HG03354 (cell line): ENCODE data around the gene CEP131.
"Not testable (repeated sequence)": the region's sequence is repeated elsewhere in the genome, so short reads cannot be mapped to it uniquely, and the experiment has no call there.

Source experiments
- ATAC-seq: cut with Tn5 transposase; IDR thresholded peaks from one replicate; pipeline ENCODE4 v1.9.1; 2021; ENCODE audit warnings: mild to moderate bottlenecking; ENCODE audit not compliant: unreplicated experiment, poor library complexity, severe bottlenecking

The CEP131 gene

DNA sequence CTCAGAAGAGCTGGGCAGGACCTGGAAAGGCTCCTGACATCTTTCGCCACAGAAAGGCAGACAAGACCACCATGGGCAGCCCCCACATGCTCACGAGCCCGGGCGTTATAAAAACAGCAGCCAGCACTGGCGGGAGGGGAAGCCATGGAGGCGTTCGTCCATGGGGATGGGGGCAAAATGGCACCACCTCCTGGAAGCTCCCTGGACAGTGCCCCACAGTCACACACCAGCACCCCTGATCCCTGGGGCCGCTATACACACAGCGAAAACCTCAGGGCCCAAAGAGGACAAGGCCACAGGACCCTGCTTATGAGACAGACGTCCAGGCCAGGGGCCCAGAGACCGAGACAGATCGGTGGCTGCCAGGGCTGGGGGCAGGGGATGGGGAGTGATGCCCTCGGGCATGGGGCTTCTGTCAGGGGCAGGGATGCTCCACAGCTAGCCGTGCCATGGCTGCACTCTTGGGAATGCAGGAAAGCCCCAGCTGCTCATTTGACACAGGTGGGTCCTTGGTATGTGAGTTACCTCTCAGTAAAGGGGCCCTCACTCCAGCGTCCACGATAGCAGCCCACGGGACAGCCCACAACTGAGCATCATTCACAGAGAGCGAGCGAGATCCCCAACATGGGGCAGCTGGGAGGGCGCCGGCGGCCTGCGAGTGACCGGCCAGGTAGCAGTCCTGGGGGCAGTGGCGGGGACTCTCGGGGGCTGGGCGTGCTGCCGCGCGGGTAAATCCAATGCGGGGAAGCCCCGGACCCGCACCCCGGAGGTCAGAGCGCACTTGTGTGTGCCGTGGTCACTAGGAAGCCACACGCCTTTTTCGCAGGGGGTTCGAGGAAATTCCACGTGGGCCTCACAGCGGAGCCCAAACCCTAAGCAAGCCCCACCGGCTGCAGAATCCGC, 63.8 kb downstream of the CEP131 start:
- no peak for ATAC-seq

DNA sequence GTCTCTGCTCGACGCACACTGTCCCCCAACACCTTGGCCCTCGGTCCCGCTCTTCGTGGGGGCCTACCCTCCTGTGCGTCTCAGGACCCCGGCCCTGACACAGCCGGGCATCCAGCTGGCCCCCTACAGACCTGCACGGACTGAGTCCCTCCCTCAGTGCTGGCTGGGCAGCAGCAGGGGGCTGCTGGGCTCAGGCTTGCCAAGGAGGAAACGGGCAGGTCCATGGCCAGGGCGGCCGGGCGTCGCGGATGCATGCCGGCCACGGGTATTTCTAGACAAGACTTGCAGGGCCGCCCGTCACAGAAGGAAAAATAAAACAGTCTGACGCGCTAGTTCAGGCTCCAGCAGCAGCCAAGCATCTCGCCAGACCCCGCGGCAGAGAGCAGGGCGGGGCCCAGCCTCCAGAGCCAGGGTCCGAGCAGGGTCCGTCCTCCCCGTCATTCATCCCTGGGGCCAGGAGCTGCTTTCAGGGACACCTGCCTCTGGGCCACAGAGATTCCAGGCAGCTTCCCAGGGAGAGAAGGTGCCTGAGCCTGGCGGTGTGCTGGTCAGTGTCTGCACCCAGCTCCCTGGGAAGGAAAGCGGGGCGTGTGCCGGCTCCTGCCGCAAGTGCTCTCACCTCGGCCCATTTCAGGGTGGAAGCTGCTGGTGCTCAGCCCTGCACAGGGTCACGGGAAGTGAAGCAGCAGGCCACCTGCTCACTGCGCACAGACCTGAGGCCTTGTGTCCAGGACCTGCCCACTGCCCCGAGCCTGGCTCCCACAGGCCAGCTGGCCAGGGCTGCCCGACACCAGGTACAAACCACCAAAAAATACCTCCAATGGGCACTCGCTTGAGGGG, 64.7 kb downstream of the CEP131 start:
- no peak for ATAC-seq

DNA sequence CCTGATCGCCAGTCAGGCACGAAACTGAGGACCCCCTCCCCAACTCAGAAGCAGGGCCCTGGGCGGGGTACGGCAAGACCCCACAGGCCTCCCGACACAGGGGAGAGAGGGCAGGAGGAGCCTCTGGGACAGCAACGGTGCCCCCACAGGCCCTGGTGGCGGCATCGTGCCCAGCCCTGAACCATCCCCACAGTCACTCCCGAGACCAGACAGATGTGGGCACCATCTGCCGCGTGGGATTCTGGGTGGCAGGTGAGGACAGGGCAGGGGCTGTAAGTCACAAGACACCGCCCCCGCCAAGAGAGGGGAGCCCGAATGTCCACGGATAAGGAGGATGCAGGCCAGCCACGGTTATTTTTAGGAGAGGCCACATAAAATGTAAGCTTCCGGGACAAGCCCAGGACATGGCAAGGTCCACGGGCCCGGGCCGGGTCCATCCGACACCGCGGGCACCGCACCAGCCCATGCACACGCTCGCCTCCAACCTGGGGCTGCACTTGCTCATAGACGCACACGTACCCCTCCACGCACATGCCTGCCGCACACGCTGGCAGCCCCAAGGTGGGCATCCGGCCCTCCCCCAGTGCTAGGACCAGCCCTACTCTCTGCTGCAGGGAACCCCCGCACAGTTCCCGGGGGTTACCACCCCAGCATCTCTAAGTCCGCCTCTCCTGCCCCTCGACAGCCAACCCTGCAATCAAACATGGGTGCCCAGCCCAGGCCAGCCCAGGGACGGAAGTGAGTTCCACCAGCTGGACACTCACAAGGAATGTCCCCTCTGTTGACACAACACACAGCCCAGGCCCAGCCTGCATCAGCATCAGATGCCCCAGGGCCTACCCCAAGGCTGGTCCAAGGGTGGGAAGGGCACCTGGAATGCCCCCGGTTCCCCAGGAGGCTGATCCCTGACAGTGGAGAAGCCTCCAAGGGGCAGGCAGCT, 65.6 kb downstream of the CEP131 start:
- ATAC-seq, result no peak

DNA sequence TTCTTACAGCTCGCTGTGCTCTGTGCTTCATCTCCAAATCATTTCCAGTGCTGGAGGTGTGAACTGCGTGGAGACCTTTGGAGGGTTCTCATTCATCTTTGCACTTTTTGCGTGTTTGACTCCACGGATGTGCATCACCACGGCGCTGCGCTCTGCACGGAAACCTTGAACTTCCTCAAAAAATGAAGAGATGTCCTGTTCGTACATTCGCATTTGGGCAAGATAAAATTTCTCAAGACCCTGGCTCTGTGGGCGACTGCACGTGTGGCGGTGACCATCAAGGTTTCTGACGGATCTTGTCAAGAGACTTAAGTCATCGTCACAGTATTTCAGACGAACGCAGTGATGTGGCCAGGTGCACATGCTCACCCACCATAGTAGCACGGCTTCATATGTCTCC, 67.8 kb downstream of the CEP131 start:
- ATAC-seq, result no peak

DNA sequence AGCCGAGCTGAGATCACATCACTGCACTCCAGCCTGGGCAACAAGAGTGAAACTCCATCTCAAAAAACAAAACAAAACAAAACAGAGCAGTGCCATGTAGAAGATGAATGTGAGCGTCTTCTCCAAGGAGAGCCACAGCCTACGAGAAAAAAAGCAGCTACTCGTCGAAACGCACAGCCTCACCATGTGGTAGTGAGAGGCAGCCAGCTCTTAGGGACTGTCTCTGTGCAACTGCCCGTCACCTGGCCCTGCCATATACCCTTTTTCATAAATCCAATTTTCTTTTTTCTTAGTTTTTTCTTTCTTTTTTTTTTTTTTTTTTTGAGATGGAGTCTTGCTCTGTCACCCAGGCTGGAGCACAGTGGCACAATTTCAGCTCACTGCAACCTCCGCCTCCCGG, 68.7 kb downstream of the CEP131 start:
- ATAC-seq, result not testable (repeated sequence)

DNA sequence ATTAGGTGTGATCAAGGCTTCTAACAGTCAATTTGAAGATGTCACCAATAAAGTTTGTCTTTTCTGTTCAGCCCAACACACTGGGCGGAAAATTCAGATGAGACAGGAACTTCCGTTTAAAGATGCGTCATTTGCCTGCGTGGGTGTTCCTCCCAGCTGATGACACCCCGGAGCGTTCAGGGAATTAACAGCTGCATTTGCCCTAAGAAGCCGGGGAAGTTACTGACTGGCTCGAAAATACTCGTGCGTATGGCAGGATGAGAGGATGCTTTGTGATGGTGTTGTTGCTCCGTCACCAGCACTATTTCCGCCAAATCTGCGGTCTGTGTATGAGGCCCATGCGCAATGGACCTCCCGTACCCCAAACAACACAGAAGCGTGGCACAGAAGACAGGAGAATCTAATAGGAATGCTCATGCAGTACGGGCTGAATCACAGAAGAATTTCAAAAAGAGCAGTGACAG, 69.4 kb downstream of the CEP131 start:
- ATAC-seq, result no peak

DNA sequence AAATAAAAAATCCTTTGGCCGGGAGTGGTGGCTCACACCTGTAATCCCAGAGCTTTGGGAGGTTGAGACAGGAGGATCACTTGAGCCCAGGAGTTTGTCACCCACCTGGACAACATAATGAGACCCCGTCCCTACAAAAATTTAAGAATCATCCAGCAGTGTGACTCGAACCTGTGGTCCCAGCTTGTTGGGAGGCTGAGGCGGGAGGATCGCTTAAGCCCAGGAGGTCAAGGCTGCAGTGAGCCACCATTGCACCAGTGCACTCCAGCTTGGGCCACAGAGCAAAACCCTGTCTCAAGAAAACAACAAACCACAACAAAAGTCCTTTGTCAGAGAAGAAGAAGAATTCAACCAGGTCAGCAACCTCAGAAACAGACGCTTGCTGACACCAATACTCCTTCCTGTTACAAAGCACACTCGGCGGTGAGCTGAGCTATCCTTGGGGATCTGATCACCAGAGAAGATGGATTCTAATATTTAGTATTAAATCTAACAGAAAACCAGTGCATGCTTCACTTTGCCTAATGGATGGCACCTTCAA, 70.4 kb downstream of the CEP131 start:
- ATAC-seq, result no peak

DNA sequence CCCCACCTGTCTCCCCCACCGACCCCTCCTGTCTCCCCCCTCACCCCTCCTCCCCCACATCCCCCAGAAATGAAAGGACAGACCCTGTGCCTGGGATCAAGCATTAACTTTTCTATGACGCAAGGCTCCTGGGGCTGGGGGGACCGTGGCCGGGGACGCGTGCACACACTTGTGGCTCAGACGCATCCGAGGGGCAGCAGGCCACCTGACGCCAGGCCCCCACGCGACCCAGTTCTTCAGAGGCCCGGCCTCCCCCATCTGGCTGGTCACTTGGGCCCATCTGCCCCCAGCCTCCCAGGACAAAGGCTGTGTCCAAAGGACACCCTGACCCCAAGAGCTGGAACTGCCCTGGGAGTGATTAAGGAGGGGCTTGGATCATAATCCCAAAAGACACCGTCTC, 71.5 kb downstream of the CEP131 start:
- ATAC-seq, result no peak

DNA sequence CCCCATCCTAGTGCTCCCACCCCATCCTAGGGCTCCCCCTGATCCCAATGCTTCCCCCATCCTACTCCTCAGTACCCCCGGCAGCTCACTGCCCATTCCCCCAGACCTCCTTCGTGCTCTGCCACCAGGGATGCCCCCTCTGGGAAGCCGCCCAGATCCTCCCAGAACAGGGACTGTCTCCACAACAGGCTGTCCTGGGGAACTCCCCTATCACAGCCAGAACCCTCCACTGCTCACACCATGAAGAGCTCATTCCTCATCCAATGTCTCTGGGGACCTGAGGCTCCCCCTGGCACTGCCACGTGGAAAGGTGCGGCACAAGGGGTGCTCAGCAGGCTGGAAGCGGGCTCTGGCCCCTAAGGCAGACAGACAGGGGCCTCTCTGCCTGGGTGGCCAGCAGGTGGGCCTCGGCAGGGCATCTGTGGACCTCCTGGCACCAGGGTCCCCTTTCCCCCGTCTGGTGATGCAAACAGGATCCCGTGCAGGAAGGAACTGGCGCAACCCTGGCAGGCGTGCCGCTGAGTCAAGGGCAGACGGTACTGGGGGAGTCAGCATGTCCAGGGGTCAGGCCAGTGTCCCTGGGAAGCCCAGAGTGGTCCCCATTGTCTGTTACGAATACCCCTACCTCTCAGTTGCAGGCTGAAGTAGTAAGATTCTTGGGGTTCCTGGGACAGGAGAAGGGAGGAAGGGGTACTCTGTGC, 72.2 kb downstream of the CEP131 start:
- ATAC-seq, result no peak

DNA sequence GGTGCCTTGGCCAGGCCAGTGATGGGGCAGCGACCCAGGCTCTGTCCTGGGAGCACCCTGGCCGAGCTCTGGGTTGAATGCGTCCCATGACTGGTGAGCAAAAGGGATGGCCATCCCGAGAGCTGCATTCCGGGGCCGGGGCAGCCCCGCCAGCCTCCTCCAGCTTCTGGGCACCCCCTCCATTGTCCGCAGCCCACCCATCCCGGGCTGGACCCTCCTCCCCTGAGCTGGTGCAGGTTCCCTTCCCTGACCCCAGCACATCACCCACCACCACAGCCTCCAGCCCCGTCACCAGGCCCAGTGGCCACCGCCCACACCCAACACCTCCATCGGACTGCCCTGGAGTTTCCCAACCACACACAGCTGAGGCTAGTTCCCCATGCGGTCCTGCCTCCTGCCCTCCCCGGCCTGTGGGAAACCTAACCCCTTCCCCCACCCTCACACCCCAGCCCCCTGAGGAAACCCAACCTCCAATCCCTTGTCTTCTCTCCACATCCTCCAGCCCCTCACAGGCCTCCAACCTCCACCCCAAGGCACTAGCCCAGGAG, 73.7 kb downstream of the CEP131 start:
- ATAC-seq, result no peak

DNA sequence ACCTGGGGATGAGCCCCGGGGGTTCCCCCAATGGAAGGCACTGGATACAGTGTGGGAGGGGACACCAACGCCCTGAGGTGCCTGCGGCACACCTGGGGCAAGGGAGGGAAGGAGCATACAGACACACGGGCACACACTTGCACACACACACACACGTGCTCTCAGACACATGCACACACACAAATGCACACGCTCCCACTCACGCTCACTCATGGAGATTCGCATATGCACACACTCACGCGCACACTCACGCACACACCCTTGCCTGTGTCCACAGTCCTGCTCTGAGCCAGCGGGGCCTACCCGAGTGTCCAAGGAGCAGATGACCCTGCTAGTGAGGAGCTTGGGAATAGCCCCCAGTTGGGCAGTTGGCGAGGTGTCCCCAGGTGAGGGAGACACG, 74.2 kb downstream of the CEP131 start:
- ATAC-seq, result no peak

DNA sequence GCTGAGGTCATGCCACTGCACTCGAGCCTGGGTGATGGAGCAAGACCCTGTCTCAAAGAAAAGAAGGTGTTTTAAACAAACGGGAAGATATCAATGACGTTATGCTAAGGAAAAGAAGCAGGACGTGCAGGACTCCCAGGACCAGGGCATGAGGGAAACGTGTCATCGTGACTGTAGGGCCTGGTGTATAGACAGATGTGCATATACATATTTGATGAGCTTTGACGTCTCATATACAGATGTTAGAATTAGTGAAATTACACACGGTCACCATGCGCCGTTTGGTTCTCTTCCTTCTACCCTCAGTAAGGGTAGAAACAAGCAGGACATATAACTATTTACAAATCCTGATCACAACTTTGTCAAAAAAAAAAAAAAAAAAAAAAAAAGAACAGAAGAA, 75.1 kb downstream of the CEP131 start:
- ATAC-seq, result no peak

DNA sequence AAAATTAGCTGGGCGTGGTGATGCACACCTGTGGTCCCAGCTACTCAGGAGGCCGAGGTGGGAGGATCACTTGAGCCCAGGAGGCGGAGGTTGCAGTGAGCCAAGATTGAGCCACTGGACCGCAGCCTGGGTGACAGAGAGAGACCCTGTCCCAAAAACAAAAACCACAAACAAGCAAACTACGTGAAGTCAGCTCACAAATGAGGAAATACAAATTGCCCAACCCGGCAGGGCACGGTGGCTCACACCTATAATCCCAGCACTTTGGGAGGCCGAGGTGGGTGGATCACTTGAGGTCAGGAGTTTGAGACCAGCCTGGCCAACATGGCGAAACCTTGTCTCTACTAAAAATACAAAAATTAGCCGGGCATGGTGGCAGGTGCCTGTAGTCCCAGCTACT, 76.6 kb downstream of the CEP131 start:
- not testable (repeated sequence) for ATAC-seq

DNA sequence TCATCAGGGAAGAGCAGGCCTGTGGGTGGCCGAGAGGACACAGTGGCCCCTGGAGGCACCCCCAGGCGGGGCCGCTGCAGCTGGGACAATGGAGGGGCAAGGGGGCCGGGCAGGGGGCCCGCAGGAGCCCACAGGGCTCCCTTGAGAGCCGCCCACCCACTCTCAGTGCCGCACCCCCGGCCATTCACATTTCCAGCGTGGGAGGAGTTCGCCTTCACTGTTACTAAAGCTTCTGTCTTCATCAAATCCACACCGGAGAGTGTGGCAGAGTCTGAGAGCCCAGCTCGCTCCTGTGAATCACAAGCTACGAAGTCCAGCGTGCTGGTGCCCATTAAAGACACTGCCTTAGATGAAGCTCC, 78.4 kb downstream of the CEP131 start:
- no peak for ATAC-seq

DNA sequence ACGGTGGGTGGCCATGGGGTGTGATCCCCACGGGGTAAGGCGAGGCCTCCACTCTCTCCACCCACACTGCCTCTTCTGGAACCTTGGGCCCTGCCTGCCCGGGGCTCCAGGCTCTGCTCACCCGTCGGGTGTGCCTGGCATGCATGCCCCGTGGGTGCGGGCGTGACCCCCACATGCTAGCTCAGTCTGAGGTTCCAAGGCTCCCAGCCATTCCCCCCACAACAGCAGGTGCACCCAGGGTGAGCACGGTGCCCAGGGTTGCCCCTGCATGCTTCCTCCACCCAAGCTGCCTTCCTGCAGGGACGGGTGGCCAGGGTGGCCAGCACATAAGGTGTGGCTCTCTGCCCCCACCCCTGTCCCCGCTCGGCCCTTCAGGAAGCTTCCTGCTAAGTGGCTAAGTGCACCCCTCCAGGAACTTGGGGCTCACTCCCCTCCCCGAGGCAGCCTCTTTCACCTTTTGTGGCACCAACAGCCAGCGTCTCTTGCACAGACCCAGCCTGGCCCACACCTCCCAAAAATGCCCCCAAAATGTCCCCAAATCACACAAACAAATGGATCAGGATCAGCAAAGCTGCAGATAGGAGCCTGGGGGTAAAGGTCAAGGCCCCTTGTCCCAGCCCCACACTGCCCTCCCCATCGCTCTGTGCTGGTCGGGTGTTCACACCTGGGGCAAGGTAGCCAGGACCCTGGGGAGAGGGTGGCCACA, 78.9 kb downstream of the CEP131 start:
- no peak for ATAC-seq

DNA sequence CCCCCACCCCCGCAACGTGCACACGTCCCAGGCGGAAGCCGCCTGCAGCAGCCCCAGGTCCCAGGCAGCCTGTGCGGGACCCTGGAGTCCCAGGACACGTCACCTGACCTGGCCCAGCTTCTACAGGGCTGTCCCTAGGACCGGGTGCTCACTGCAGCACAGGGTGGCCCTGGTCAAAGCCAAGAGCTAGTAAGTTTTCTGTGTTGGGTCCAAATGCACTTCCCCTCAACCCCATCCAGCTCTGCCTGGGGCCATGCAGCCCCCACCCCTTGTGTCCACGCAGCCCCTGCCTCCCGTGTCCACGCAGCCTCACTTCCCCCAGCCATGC, 79.6 kb downstream of the CEP131 start:
- ATAC-seq, result no peak

DNA sequence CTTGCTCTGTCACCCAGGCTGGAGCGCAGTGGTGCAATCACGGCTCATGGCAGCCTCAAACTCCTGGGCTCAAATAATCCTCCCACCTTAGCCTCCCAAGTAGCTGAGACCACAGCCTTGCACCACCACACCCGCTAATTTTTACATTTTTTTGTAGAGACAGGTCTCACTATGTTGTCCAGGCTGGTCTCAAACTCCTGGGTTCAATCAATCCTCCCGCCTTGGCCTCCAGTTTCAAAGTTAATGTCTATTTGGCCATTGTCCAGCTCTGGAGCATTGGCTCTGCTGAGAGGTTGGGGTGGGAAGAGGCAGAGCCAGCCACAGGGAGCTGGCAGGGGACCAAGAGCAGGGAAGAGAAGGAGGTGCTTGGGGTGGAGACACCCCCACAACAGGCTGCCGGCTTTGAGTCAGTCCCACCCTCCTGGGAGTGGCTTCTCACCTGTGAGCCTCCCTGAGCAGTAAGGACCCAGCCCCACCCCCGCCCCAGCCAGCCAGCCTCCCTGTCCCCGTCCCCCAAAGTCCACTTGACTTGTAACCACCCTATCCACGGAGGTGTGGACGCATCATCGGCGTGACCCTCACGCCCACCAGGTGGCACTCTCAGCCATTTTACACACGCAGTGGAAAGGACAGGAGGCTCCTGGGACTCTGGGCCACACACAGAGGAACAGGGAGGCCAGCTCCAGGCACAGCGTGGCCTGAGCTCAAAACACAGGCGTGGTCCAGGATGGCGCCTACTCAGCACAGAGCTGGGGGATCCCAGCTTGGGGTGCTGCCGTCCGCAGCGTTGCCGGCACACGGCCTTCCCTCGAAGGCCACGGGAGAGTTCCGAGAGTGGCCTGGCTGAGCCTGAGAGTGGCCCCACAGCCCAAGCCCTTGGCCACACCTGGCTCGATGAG, 80.2 kb downstream of the CEP131 start:
- no peak for ATAC-seq
